PC-9 (cell line): ENCODE results near the gene DRC1. TPM values are rescaled to one million over a fixed set of nuclear protein-coding genes. Genes with fewer than 3 reads are reported as not detected.

Source experiments
- BruUV-seq: library from RNA; stranded (reverse); fragments of 400-500 nt; replicated peaks from 2 replicates; lab custom pipeline; 2021; lab: Mats Ljungman, UMichigan
- CTCF ChIA-PET: fragments of 300-600 bp; sonication (Branson Sonifier 250); formaldehyde crosslinking; loops from one replicate; lab custom pipeline; 2022; ENCODE audit warnings: antibody characterized with exemption; lab: Charles Lee
- POLR2A ChIA-PET: fragments of 300-600 bp; sonication (Branson Sonifier 250); formaldehyde crosslinking; loops from one replicate; lab custom pipeline; 2022; ENCODE audit warnings: antibody characterized with exemption; ENCODE audit not compliant: unreplicated experiment; lab: Charles Lee
- DNase-seq, 2 experiments: peaks; one replicate each; pipeline versions ENCODE4 v3.0.0 to v3.0.0-alpha.2; 2015 to 2022; ENCODE audit warnings: mixed read lengths in 1 of 2
- H2AFZ ChIP-seq: fragments of 200-600 bp; sonication (generic); 2 replicates; pipeline ENCODE4 v1.8.1; 2017; ENCODE audit warnings: antibody characterized with exemption
- H3F3A ChIP-seq: fragments of 200-600 bp; sonication (generic); 2 replicates; pipeline ENCODE4 v1.8.1; 2017; ENCODE audit warnings: antibody characterized with exemption, mild to moderate bottlenecking, low read depth; ENCODE audit not compliant: insufficient read depth
- H3K27ac ChIP-seq: fragments of 200-600 bp; sonication (generic); 2 replicates; pipeline ENCODE4 v1.6.1; 2016; ENCODE audit warnings: mixed run types
- H3K27me3 ChIP-seq: fragments of 200-600 bp; sonication (generic); 2 replicates; pipeline ENCODE4 v1.6.1; 2016; ENCODE audit warnings: low read depth, mixed run types; ENCODE audit not compliant: insufficient read depth
- H3K36me3 ChIP-seq: fragments of 200-600 bp; sonication (generic); 2 replicates; pipeline ENCODE4 v1.6.1; 2016; ENCODE audit warnings: low read depth, mixed run types
- H3K4me1 ChIP-seq: fragments of 200-600 bp; sonication (generic); replicated peaks from 2 replicates; pipeline ENCODE4 v1.6.1; 2016; ENCODE audit warnings: mixed run types; ENCODE audit not compliant: insufficient read depth
- H3K4me2 ChIP-seq: fragments of 200-600 bp; sonication (generic); 2 replicates; pipeline ENCODE4 v1.6.1; 2017; ENCODE audit warnings: mixed run types
- H3K4me3 ChIP-seq: fragments of 200-600 bp; sonication (generic); 2 replicates; pipeline ENCODE4 v1.6.1; 2016; ENCODE audit warnings: mixed run types
- H3K79me2 ChIP-seq: fragments of 200-600 bp; sonication (generic); 2 replicates; pipeline ENCODE4 v1.6.1; 2017; ENCODE audit warnings: low read depth, mixed run types
- H3K9me2 ChIP-seq: fragments of 200-600 bp; sonication (generic); 2 replicates; pipeline ENCODE4 v1.8.1; 2017; ENCODE audit warnings: mild to moderate bottlenecking; ENCODE audit not compliant: insufficient read depth
- H3K9me3 ChIP-seq: fragments of 200-600 bp; sonication (generic); 2 replicates; pipeline ENCODE4 v1.8.1; 2016; ENCODE audit warnings: low read depth; ENCODE audit not compliant: insufficient read depth
- H4K20me1 ChIP-seq: fragments of 200-600 bp; sonication (generic); 2 replicates; pipeline ENCODE4 v1.8.1; 2017; ENCODE audit not compliant: insufficient read depth
- CTCF ChIP-seq: fragments of 200-600 bp; sonication (generic); conservative IDR thresholded peaks from 2 replicates; pipeline ENCODE4 v1.6.1; 2017; ENCODE audit warnings: mixed run types, antibody characterized with exemption, mild to moderate bottlenecking, moderate library complexity
- EZH2 ChIP-seq: fragments of 200-600 bp; sonication (generic); IDR thresholded peaks from 2 replicates; pipeline ENCODE4 v1.8.0; 2017; ENCODE audit warnings: antibody characterized with exemption, low read depth
- intact Hi-C: fragments of 100-400 bp; cut with micrococcal nuclease; formaldehyde crosslinking; loops from one replicate; pipeline ENCODE4 v1.10.0; 2022; ENCODE audit not compliant: unreplicated experiment
- total RNA-seq: library from RNA; stranded (reverse); gene quantifications from 2 replicates; pipeline ENCODE4 v1.2.3, GENCODE V29; 2021

DRC1 gene
- total RNA-seq, 1 experiment from 2014 or later: 6.4 TPM

GRCh38 chr2:26464390-26465265 is 62.9 kb downstream of the DRC1 start:
- no TSS peak for BruUV-seq
- Histone ChIP-seq H4K20me1 (no peaks in the 10 kb centered on the region), H3K27me3 (no peaks in the 10 kb centered on the region), H3K36me3 (no peaks in the 10 kb centered on the region), H2AFZ (no peak overlapping the region), H3K27ac (no peak overlapping the region), H3K79me2 (no peaks in the 10 kb centered on the region), H3K4me2 (no peak overlapping the region), H3K4me1 (peaks cover 13% of the 10 kb centered on the region; the same call in 1 of the 2 replicates), H3K9me3 (peaks cover 12% of the 10 kb centered on the region), H3K9me2 (no peaks in the 10 kb centered on the region), H3F3A (no peaks in the 10 kb centered on the region), H3K4me3 (no peak overlapping the region)
- ChIA-PET POLR2A (no interaction called here), CTCF (no interaction called here)
- DNase-seq: no peak
- TF ChIP-seq EZH2: no peak
- intact Hi-C loops: loop anchor here (5.0 to 10.0 kb wide), 2 partner anchors 120 to 222 kb away; partner anchors contain the start of genes ADGRF3, HADHA, HADHB and SELENOI

GRCh38 chr2:26465266-26465925 is 63.7 kb downstream of the DRC1 start:
- Histone ChIP-seq H3K4me2 (no peak overlapping the region), H3K36me3 (no peaks in the 10 kb centered on the region), H2AFZ (no peak overlapping the region), H3K4me3 (no peak overlapping the region), H3K4me1 (peaks cover 13% of the 10 kb centered on the region; the same call in 1 of the 2 replicates), H3K27me3 (no peaks in the 10 kb centered on the region), H3K9me3 (peaks cover 18% of the 10 kb centered on the region), H4K20me1 (no peaks in the 10 kb centered on the region), H3F3A (no peaks in the 10 kb centered on the region), H3K79me2 (no peaks in the 10 kb centered on the region), H3K9me2 (no peaks in the 10 kb centered on the region), H3K27ac (no peak overlapping the region)
- BruUV-seq: no TSS peak
- DNase-seq: no peak
- ChIA-PET POLR2A (no interaction called here), CTCF (no interaction called here)
- intact Hi-C loops: loop anchor here (5.0 to 10.0 kb wide), 2 partner anchors 121 to 223 kb away; partner anchors contain the start of genes ADGRF3, HADHA, HADHB and SELENOI
- TF ChIP-seq CTCF (no peak), EZH2 (no peak)

- Histone ChIP-seq H3F3A (no peaks in the 10 kb centered on the region), H3K9me2 (no peaks in the 10 kb centered on the region), H3K9me3 (peaks cover 18% of the 10 kb centered on the region), H3K36me3 (no peaks in the 10 kb centered on the region), H3K4me1 (peaks cover 13% of the 10 kb centered on the region; the same call in 1 of the 2 replicates), H3K4me3 (no peak overlapping the region), H3K27ac (no peak overlapping the region), H3K79me2 (no peaks in the 10 kb centered on the region), H2AFZ (no peak overlapping the region), H3K27me3 (no peaks in the 10 kb centered on the region), H3K4me2 (no peak overlapping the region), H4K20me1 (no peaks in the 10 kb centered on the region)
- DNase-seq: no peak
- intact Hi-C loops: loop anchor here (5.0 to 10.0 kb wide), 2 partner anchors 121 to 224 kb away; partner anchors contain the start of genes ADGRF3, HADHA, HADHB and SELENOI
- TF ChIP-seq CTCF (no peak), EZH2 (no peak)
- CTCF ChIA-PET: no interaction called here
- BruUV-seq: no TSS peak
- POLR2A ChIA-PET: no interaction called here
Measured at GRCh38 chr2:26465981-26466471, 64.3 kb downstream of the DRC1 start.
